RPMI7951 (cell line): ENCODE measurements around the gene KMT2D. TPM values are rescaled to one million over a fixed set of nuclear protein-coding genes. Genes with fewer than 3 reads are reported as not detected.

ENCODE experiments used
- DNase-seq: peaks from one replicate; pipeline ENCODE4 v3.0.0-alpha.2; 2012; ENCODE audit warnings: low read depth
- total RNA-seq: library from RNA; depleted of rRNA; stranded (reverse); fragments of >200 nt; shearing (Covaris generic); gene quantifications from 2 replicates; pipeline ENCODE4 v1.2.3, GENCODE V29; 2014; rRNA removed

The KMT2D gene
- total RNA-seq, result 6.8 and 7.9 TPM in 2 replicates

- DNase-seq, result peak; percentile 95
Measured at GRCh38 chr12:49060237-49061156, at the start of gene KMT2D. TSS of gene KMT2D (minus strand) at chr12:49060794. CDS start at chr12:49055324, 5,470 bp downstream.

GRCh38 chr12:49109641-49110463, 49.3 kb upstream of the KMT2D start:
- no peak for DNase-seq

DNA sequence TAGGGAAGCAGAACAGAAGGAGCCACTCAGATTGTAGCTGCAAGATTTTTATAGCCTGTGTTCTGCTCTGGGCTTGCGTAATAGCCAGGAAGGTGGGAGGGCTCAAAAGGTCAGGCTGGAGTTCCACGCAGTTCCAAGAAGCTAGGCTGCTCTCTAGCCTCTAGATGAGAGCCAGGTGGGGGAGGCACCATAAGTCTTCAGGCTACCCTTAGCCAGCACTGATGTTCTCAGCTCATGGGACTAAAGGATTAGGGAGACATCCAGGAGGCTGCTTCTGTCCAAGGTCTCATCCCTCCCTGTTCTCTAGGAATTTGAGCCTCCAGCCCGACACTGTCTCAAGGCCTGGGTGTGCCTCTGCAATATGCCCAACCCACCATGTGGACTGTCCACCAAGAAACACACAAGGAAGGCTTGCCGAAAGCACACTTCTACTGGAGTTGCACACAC, 48.4 kb upstream of the KMT2D start:
- no peak for DNase-seq

DNA sequence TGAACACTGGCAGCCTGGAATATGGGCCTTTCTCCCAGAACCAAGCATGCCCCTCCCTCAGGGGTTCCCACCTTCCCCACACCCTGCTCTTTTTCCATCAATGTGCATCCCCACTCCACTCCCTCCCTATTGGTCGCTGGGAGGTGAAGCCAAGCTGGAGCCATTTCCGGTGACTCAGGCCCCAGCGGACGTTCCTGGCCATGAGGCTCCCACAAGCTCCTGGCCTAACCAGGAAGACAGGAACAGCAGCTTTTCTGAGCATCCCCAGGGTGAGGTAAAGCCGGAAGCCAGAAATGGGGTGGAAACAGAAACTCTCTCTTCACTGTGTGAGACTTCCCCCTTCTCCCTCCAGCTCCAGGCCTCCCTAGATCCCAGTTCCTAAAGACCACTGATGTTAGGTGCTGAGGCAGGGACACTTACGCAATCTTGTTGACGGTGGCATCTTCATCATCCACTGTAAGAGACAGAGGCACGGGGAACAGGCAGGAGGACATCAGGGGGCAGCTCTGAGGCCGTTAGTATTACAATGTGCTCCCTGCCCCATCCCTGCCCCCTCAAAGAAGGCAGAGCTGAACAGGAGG, 45.0 kb upstream of the KMT2D start:
- no peak for DNase-seq

- no peak for DNase-seq
Measured at GRCh38 chr12:49104822-49105221, 44.2 kb upstream of the KMT2D start.

DNA sequence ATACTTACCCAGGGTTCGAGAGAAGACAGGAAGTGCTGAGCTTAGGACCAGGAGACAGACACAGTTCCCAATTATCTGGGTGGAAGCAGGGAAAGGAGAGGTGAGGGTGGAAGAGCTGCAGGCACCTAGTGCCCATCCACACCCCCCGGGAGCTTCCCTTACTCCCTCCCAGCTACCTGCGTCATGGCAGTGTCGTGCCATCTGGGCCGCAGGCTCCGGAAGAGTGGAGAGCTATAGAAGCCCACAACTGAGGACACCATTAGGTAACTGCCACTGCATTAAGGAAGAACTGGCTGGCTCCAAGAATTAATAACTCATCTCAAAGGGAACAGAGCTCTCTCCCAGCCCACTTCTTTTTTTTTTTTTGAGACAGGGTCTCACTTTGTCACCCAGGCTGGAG, 39.8 kb upstream of the KMT2D start:
- DNase-seq, result no peak

DNA sequence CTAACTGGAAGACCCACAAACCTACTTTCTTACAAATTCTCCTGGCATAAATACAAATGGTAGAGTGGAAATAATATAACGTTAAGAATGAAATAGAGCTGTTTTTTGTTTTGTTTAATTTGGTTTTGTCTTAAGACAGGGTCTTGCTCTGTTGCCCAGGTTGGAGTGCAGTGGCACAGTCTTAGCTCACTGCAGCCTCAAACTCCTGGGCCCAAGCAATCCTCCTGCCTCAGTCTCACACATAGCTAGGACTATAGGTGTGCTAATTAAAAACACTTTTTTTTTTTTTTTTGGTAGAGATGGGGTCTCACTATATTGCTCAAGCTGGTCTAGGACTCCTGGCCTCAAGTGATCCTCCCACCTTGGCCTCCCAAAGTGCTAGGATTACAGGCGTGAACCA, 38.1 kb upstream of the KMT2D start:
- DNase-seq, result no peak

DNA sequence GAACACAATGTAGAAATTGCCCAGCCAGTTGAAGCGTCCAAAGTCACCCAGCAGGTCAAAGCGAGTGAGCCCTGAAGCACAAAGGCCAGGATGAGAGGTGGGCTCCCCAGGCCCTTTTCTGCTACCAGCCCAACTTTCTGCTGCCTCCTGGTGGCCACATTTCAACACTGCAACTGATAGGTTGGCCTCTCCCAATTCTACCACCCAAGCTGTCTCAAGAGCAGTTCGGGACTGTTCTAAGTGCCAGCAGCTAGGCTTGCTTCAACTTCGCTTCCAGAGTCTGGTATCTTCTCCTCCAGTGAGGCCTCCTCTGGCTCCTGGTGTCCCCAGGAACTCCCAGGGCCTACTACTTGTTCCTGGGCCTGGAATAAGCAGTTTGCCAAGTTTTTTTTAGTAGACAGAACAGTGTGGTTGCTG, 37.4 kb upstream of the KMT2D start:
- DNase-seq, result no peak

- DNase-seq, result no peak
Measured at GRCh38 chr12:49097381-49097780, 36.8 kb upstream of the KMT2D start.

- DNase-seq, result no peak
Measured at GRCh38 chr12:49094975-49095365, 34.4 kb upstream of the KMT2D start.

GRCh38 chr12:49094160-49094974, 33.8 kb upstream of the KMT2D start, which contains the start of gene DHH:
TSS of gene DHH (minus strand) at chr12:49094801. CDS start at chr12:49094512, 289 bp downstream.
- DNase-seq, result no peak

DNA sequence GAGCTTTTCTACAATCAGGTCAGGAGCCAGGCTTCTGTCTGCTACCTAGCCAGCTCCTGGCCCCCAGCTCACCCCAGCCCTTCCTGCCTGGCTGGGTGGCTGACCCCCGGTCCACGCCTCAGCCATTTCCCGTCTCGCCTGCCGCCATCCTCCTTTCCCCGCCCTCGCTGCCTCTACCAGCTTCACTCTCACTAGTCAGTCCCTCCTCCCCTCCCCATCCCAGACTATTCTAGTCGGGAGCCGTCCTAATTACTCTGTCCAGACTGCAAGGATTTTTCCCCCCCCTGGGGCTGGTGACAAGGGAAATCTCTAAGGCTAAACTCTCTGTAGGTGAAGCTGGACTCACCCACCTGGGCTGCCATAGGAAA, 33.2 kb upstream of the KMT2D start:
- no peak for DNase-seq

- DNase-seq, result no peak
Measured at GRCh38 chr12:49092816-49093406, 32.3 kb upstream of the KMT2D start.

- peak; percentile 64 for DNase-seq
Measured at GRCh38 chr12:49092086-49092815, 31.7 kb upstream of the KMT2D start.

DNA sequence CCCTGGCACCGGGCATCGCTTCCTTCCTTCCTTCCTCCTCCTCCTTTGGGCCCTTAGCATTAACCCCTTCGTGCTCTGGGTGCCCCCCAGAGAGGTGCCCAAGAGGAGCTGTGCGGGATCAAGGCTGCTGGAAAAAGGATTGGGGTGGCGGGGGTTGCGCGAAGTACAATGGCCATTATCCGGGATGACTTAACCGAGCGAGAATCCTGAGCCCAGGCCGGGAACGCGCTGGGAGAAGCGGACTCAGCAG, 31.2 kb upstream of the KMT2D start:
- DNase-seq, result no peak

GRCh38 chr12:49091056-49091835, 30.7 kb upstream of the KMT2D start:
- DNase-seq, result no peak

DNA sequence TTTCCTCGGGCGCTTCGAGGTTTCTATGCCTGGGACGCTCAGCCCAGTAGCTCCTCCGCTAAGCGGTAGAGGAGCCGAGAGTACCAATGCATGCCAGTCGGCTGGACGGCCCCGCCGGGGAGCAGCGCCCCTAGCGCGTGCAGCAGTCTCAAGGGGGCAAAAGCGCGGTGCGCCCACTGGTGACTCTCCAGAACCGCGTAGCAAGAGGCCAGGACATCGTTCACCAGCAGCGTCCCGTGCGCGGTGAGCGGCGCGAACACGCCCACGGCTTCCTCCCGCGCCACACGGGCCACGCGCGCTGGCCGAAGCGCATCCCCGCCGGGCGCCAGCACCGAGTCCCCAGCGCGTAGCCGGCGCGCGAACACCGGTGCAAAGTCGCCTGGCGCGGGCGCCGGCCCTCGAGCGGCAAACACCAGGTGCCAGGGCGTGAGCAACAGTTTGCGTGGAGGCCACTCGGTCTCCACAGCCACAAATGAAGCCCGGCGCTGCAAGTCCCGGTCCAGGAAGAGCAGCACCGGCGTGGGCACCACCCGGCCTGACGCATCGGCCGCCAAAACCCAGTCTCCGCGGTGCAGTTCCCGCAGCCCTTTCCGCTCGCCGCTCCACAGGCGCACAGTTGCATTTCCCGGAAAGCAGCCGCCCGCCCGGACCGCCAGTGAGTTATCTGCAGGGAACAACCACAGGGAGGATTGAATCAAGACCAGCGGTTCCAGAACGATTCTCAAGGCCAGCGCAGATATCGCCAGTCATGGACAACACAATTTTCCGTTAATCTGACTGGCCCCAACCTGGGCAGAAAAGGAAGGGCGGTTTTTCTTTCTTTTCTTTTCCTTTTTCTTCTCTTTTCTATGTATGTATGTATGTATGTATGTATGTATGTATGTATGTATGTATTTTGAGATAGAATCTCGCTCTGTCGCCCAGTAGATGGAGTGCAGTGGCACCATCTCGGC, 29.5 kb upstream of the KMT2D start:
- DNase-seq, result no peak

GRCh38 chr12:49088932-49089330, 28.3 kb upstream of the KMT2D start:
- no peak for DNase-seq
